Measurements from ENCODE around the gene NPPA. TPM values are rescaled to one million over a fixed set of nuclear protein-coding genes. Genes with fewer than 3 reads are reported as not detected.
"Not testable (repeated sequence)": the region's sequence is repeated elsewhere in the genome, so short reads cannot be mapped to it uniquely, and the experiment has no call there.

Gene NPPA
- total RNA-seq (not detected), polyA plus RNA-seq (not detected), total RNA-seq (0 reads per million in 6 experiments)

- Mint-ChIP-seq H3K27me3 (peaks cover 0 to 4% (median 0%) of the 10 kb centered on the region in 5 donors), H3K4me3 (no peak within 1 kb of the TSS), H3K9me3 (no peaks in the 10 kb centered on the region), H3K36me3 (peaks cover 0 to 12% (median 5%) of the 10 kb centered on the region in 3 donors), H3K27ac (no peak within 1 kb of the TSS), H3K4me1 (peaks cover 0 to 9% (median 2%) of the 10 kb centered on the region in 4 donors)
- ATAC-seq = no peak
- no peak for DNase-seq
- POLR2A ChIA-PET = interaction anchor here (1.0 kb wide), 1 partner anchor 60 kb away, joined by 3 read pairs; no protein-coding TSS in a partner anchor
Observed at GRCh38 chr1:11847667-11848372, at the start of gene NPPA. TSS of gene NPPA (minus strand) at chr1:11847783. CDS start at chr1:11847684, 99 bp downstream.

GRCh38 chr1:11894501-11894900, 46.9 kb upstream of the NPPA start:
- DNase-seq, H3K4me3 Mint-ChIP-seq, ATAC-seq, H3K9me3 Mint-ChIP-seq, H3K27ac Mint-ChIP-seq, H3K36me3 Mint-ChIP-seq, H3K4me1 Mint-ChIP-seq, POLR2A ChIA-PET: not testable (repeated sequence)
- peaks cover 17 to 64% (median 28%) of the 10 kb centered on the region in 5 donors for H3K27me3 Mint-ChIP-seq

GRCh38 chr1:11893907-11894251, 46.3 kb upstream of the NPPA start:
- Mint-ChIP-seq H3K36me3 (no peaks in the 10 kb centered on the region), H3K9me3 (no peaks in the 10 kb centered on the region), H3K4me3 (no peak overlapping the region), H3K4me1 (peaks cover 0 to 6% (median 3%) of the 10 kb centered on the region in 4 donors), H3K27ac (peak overlapping the region in 1 of 10 donors; percentile 2), H3K27me3 (peaks cover 11 to 58% (median 24%) of the 10 kb centered on the region in 5 donors)
- DNase-seq = peak; percentile 51 to 82 (median 65)
- ATAC-seq = peak; percentile 83 to 94
- POLR2A ChIA-PET = no interaction called here

- H3K9me3 Mint-ChIP-seq = no peaks in the 10 kb centered on the region
- H3K36me3 Mint-ChIP-seq = no peaks in the 10 kb centered on the region
- H3K4me1 Mint-ChIP-seq = peaks cover 0 to 6% (median 3%) of the 10 kb centered on the region in 4 donors
- peaks cover 8 to 49% (median 16%) of the 10 kb centered on the region in 5 donors for H3K27me3 Mint-ChIP-seq
- ATAC-seq (no peak), DNase-seq (no peak)
- POLR2A ChIA-PET = interaction anchor here (0.6 to 1.7 kb wide), 3 partner anchors 16 to 165 kb away, joined by 5 to 6 read pairs (median 5); no protein-coding TSS in a partner anchor
- no peak overlapping the region for H3K4me3 Mint-ChIP-seq
- no peak overlapping the region for H3K27ac Mint-ChIP-seq
Observed at GRCh38 chr1:11891433-11892186, 44.0 kb upstream of the NPPA start.

GRCh38 chr1:11888877-11889208, 41.3 kb upstream of the NPPA start:
- Mint-ChIP-seq H3K27me3 (peaks cover 5 to 29% (median 13%) of the 10 kb centered on the region in 5 donors), H3K4me1 (peaks cover 0 to 2% (median under 1%) of the 10 kb centered on the region in 4 donors), H3K9me3 (no peaks in the 10 kb centered on the region), H3K36me3 (no peaks in the 10 kb centered on the region), H3K4me3 (no peak overlapping the region), H3K27ac (no peak overlapping the region)
- POLR2A ChIA-PET = no interaction called here
- ATAC-seq (no peak), DNase-seq (no peak)

- no peak for DNase-seq
- H3K9me3 Mint-ChIP-seq = no peaks in the 10 kb centered on the region
- no peaks in the 10 kb centered on the region for H3K36me3 Mint-ChIP-seq
- H3K4me1 Mint-ChIP-seq = no peaks in the 10 kb centered on the region
- POLR2A ChIA-PET = no interaction called here
- no peak overlapping the region for H3K27ac Mint-ChIP-seq
- peaks cover 4 to 24% (median 11%) of the 10 kb centered on the region in 5 donors for H3K27me3 Mint-ChIP-seq
- peak overlapping the region in 1 of 10 donors; percentile 41 for H3K4me3 Mint-ChIP-seq
- no peak for ATAC-seq
Observed at GRCh38 chr1:11888206-11888876, 40.8 kb upstream of the NPPA start.

GRCh38 chr1:11887666-11888007, 40.1 kb upstream of the NPPA start:
- ATAC-seq (no peak), DNase-seq (no peak)
- peaks cover 0 to 5% (median 0%) of the 10 kb centered on the region in 4 donors for H3K4me1 Mint-ChIP-seq
- H3K9me3 Mint-ChIP-seq = no peaks in the 10 kb centered on the region
- peaks cover 4 to 20% (median 12%) of the 10 kb centered on the region in 5 donors for H3K27me3 Mint-ChIP-seq
- H3K36me3 Mint-ChIP-seq = no peaks in the 10 kb centered on the region
- POLR2A ChIA-PET = no interaction called here
- no peak overlapping the region for H3K4me3 Mint-ChIP-seq
- H3K27ac Mint-ChIP-seq = no peak overlapping the region

GRCh38 chr1:11886986-11887665, 39.5 kb upstream of the NPPA start:
- DNase-seq (no peak), ATAC-seq (no peak)
- Mint-ChIP-seq H3K9me3 (no peaks in the 10 kb centered on the region), H3K27me3 (peaks cover 0 to 22% (median 12%) of the 10 kb centered on the region in 5 donors), H3K4me3 (no peak overlapping the region), H3K27ac (no peak overlapping the region), H3K36me3 (no peaks in the 10 kb centered on the region), H3K4me1 (peaks cover 0 to 5% (median 0%) of the 10 kb centered on the region in 4 donors)
- POLR2A ChIA-PET = no interaction called here

GRCh38 chr1:11885916-11886315, 38.3 kb upstream of the NPPA start:
- ATAC-seq (no peak), DNase-seq (no peak)
- Mint-ChIP-seq H3K36me3 (no peaks in the 10 kb centered on the region), H3K27ac (no peak overlapping the region), H3K9me3 (no peaks in the 10 kb centered on the region), H3K4me3 (no peak overlapping the region), H3K27me3 (peaks cover 6 to 34% (median 10%) of the 10 kb centered on the region in 5 donors), H3K4me1 (peaks cover 0 to 5% (median 0%) of the 10 kb centered on the region in 4 donors)
- POLR2A ChIA-PET = no interaction called here

- no peak overlapping the region for H3K4me3 Mint-ChIP-seq
- peaks cover 2 to 36% (median 13%) of the 10 kb centered on the region in 5 donors for H3K27me3 Mint-ChIP-seq
- ATAC-seq (no peak), DNase-seq (no peak)
- H3K9me3 Mint-ChIP-seq = no peaks in the 10 kb centered on the region
- H3K4me1 Mint-ChIP-seq = peaks cover 0 to 5% (median 0%) of the 10 kb centered on the region in 4 donors
- no peak overlapping the region for H3K27ac Mint-ChIP-seq
- POLR2A ChIA-PET = no interaction called here
- H3K36me3 Mint-ChIP-seq = no peaks in the 10 kb centered on the region
Observed at GRCh38 chr1:11882814-11883538, 35.4 kb upstream of the NPPA start.

GRCh38 chr1:11881749-11882441, 34.3 kb upstream of the NPPA start:
- Mint-ChIP-seq H3K27ac (no peak overlapping the region), H3K9me3 (no peaks in the 10 kb centered on the region), H3K27me3 (peaks cover 5 to 36% (median 13%) of the 10 kb centered on the region in 5 donors), H3K4me1 (peaks cover 0 to 5% (median 0%) of the 10 kb centered on the region in 4 donors), H3K4me3 (no peak overlapping the region), H3K36me3 (no peaks in the 10 kb centered on the region)
- ATAC-seq = no peak
- DNase-seq = no peak
- POLR2A ChIA-PET = no interaction called here
